Measurements from ENCODE around the gene CFAP206.

CFAP206 gene

DNA sequence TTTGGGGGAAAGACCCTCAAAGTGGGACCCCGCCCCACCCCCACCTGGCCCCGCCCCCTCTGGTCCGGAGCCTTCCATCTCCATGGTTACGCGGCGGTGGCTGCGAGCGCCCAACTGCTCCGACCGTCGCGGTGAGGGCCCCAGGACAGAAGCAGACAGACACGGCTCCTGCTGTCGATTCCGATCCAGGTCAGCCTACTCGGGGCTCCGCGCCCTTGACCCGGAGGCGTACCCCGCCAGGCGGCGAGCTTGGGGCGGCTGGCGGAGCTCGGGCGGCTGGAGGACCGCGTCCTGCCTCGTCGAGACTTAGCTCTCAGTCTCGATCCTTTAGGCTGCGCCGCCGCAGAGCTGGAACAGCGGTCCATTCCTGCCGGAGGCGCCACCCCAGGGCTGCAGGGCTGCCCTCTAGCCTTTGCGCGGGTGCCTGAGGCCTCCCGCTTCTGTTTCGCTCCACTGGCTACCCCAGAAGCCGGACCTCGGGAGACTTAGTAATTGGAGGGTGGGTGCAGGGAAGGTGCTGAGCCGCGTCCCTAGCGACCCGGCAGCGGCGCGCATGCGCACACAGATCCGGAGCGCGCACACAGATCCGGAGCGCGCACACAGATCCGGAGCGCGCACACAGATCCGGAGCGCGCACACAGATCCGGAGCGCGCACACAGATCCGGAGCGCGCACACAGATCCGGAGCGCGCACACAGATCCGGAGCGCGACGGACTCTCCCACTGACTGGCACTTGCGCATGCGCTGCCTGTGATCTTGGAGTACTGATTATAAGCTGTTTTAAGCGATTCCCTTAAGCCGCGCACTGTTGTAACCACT is at the start of gene CFAP206:
Gene CFAP206 (plus strand): TSS at position 72 of the 820 bp plus-strand sequence. CDS start 1,868 bp downstream, outside the sequence.
- peak; percentile 81 for DNase-seq

GRCh38 chr6:87364602-87365252 is 43.0 kb upstream of the CFAP206 start:
- no peak for DNase-seq

DNA sequence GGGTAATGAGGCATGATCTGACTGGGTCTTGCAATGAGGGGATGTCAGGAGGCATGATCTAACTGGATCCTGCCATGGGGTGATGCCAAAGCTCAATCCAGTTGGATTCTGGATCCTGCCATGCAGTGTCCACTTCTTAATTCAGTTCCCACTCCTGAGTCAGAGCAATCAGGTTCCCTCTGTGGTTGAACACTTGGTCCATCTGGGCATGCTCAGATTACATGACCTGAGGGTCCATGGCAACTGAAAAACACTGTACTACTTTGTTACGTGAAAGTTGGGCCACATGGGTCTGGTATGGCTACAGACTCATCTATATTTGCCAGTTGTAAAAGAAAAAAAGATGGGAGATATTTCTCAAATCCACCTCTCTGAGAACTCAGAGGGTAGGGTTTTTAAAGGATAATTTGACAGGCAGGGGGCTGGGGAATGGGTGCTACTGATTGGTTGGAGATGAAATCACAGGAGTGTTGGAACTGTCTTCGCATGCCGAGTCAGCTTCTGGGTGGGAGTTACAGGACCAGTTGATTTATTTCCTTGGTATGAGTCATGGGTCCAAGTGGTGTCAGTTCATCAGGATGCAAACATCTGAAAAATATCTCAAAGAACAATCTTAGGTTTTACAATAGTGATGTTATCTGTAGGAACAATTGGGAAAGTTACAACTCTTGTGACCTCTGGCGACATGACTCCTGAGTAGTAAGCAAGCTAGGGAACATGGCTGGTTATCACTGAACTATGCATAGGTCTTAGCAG is 41.5 kb upstream of the CFAP206 start:
- DNase-seq = no peak

DNA sequence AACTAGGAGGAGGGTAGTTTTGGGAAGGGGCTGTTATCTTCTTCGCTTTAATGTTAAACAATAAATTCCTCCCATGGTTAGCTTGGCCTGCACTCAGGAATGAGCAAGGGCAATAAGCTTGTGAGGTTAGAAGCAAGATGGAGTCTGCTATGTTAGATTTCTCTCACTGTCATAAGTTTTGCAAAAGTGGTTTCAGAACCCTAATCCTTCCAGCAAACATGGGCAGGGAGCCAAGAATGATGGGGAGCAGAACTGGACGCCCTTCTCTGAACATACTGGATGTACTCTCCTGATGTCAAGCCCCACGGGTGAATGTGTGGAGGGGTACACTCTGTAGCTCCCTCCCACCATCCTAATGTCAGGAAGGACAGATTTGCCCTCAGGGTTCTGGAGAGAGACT is 40.9 kb upstream of the CFAP206 start:
- DNase-seq = no peak

GRCh38 chr6:87373377-87373776 is 34.4 kb upstream of the CFAP206 start:
- DNase-seq = no peak

DNA sequence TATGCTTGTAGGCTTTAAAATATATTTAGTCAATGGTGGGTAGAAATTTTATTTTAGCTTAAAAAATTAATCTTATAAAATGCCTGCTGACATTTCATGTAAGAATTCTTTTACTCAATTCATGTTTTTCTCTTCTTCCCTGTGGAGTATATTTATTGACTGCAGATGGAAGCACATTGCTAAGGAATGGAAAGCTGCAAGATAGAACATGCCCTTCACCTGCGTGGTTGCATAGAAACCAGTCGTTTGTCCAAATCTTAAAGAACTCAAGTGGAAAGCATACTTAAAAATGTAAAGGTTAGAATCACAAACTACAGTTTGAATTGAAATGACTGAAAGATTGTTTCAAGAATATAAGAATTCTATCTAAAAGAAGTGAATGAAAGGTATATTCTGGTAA is 32.5 kb upstream of the CFAP206 start:
- DNase-seq = no peak

DNA sequence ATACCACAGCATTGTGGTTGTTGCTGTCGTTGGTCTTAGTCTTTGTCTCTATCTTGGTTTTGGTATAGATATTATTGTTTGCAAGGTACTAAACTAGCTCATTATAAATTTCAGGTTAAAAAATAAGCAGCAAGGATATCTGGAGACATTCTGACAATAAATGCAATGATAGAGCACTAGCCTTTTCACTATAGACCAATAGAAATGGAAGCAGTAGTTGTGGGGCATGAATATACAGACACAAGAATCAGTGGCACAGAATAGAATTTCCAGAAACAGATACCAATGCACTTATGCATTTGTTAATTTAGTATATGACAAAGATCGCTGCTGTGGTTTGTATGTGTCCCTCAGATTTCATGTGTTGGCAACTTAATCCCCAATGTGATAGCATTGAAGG is 31.1 kb upstream of the CFAP206 start:
- no peak for DNase-seq

DNA sequence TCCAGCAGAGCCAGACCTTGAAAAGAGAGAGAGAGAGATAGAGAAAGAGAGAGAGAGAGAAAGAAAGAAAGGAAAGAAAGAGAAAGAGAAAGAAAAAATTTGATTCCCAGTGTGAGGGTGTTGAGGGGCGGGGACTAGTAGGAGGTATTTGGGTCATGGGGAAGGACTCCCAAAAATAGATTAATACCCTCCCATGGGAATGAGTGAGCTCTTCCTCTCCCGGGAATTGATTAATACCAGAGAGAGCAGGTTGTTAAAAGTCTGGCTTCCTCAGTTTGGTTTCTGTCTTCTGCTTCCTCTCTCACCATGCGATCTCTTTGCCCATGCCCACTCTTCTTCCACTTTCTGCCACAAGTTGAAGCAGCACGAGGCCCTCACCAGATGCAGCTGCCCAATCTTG is 28.8 kb upstream of the CFAP206 start:
- DNase-seq = no peak

DNA sequence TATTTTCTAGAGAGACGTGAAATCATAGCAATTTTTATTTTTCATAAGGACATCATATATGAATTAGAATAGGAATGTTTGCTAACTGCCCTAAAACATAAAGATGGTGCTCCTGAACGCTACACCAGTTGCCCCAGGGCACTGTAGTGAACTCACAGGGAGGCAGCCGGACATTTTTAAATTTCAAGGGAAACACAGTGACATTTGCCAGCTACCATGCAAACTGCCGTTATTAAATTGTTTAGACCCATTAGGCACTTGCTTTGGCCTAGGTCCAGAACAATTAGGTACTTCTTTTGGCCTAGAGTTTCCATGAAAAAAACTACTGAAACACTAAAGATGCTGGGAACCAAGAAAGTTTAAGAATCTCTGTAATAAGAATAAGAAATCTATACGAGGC is 24.9 kb upstream of the CFAP206 start:
- no peak for DNase-seq

- no peak for DNase-seq
Observed at GRCh38 chr6:87384038-87384437, 23.7 kb upstream of the CFAP206 start.

- no peak for DNase-seq
Observed at GRCh38 chr6:87384449-87384848, 23.3 kb upstream of the CFAP206 start.

- no peak for DNase-seq
Observed at GRCh38 chr6:87391334-87391733, 16.4 kb upstream of the CFAP206 start.

DNA sequence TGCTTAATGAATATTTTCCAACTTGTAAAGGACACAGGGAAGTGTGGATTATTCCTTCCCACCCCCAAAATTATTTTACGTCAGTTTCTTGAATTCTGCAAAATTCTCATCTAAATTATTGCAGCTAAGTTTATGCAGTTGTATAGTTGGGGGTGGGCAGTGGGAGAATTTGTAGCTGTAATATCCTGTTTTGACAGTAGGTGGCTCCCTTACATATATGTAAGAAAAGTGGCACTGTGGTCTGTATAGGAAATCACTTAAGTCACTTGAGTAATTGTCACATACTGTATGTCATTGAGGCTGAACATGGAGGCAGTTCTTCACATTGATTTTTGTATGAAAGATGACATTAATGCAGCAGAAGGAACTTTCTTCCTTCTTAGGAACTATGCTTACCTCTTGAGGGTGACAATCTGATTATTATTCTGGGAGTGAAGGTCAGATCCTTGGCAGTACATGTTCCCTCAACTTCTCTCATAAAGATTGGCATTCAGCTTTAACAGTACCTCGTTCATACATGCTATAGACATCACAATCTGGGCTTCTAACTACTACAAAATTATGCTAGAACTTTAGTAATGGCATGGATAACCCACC is 14.6 kb upstream of the CFAP206 start:
- DNase-seq = peak; percentile 37

DNA sequence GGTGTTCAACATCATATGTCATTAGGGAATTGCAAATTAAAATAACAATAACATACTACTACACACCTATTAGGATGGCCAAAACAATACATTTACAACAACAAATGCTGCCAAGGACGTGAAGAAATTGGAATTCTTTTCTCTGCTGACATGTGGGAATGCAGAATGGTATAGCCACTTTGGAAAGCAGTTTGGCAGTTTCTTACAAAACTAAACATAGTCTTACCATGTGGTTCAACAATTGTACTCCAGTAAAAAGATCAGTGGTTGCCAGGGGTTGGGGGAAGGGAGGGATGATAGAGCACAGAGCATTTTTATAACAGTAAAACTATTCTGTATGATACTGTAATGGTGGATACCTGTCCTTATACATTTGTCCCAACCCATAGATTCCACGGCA is 12.3 kb upstream of the CFAP206 start:
- no peak for DNase-seq

DNA sequence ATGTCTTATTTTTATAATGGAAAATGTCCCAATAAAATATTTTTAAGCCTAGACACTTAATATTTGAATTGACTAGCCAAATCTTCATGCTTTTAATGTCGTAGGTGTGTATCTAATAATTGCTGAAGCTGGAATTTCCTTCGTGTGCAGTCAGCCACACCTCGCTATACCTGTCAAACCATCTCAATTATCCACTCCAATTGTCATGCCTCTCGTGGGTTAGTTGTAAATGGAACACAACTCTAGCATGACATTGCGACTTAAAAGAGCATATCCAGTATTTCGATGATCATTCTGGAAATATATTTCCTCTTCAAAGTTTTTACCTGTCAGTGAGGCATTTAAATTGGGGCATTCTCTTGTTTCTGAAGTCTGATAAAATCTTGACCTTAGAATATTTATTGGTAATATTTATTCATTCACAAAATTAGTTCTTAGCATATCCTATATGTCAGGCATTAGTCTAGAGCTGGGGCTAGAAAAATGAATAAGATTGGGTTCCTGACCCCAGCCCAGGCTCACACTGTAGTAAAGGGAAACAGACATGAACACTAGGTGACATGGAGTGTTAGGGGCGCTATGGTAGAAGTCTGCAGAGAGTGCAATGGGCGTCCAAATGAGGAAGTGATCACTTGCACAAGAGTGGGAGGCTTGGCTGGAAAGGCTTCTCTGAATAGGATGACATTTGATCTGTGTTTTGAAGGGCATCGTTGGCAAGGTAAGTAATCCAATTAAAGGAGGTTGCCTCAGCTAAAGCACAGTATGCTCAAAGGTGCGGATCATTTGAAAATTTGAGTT is 11.0 kb upstream of the CFAP206 start:
- DNase-seq = no peak

GRCh38 chr6:87397656-87398055 is 10.1 kb upstream of the CFAP206 start:
- DNase-seq = no peak

DNA sequence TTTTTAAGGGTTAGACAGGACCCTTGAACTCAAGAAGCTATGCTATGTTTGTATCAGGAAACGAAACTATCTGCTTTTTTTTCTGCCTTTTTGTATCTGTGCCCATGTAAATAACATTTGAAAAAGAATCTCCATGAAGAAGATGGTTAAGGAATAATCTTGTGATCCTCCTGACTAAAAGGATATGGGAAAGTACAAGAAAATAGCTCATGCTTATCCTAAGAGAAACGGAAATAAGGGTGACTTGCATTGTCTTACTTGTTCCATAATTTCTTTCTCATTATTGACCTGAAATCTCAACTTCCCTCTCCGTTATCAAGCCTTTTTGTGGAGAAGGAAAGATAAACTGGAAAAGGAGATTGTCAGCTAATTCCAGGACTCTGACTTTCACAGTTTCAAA is 5.9 kb upstream of the CFAP206 start:
- DNase-seq = no peak

DNA sequence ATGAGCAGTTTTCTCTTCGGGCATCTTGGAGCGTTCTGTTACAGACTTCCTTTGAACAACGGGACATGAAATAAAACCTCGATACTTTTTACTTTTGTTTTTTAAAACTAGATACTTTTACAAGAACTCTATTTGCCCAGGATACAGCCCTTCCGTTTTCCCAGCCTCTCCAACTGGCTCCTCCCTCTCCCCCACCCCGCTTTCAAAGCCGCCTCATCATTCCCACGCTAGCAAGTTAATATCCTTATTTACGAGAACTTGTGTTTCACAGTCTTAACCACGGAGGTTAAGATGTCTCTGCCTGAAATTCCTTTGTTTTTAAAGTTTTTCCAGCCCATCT is 241 bp upstream of the CFAP206 start:
- no peak for DNase-seq

DNA sequence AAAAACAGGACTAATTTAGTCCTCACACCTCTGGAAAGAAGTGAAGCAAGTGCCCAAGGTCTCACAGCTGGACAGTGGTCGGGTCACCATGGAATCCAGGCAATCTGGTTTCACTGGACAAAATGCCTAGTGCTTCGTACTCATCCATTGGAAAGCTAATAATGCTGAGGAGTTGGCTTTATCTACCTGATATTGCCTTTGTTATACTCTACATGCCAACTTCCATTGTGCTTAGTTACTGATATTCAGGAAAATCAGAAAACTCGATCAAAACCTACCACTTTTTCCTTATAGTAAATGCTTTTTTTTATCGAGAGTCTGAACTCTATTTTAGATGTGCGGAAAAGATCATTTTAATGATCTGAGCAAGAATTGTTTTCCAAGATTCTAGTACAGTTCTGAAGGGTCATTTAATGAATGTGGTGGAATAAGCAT is 966 bp downstream of the CFAP206 start:
- no peak for DNase-seq

DNA sequence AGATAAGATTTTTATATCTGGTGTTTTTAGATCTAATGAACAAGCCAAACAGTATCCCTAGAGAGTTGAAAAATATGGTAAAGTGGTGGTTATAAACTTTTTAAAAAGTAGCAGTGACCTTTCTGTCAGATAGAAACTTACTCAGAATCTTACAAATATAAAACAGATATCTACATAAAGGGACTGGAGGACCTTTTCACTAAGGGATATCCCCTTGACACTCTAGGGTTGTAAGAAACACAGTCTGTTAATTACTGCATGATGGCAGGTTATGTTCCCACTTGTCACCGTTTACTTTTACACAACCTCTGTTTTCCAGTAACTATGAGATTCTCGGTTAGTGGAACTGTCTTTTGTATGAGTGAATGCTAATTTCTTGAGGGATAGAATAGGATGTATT is 11.5 kb downstream of the CFAP206 start:
- DNase-seq = no peak

DNA sequence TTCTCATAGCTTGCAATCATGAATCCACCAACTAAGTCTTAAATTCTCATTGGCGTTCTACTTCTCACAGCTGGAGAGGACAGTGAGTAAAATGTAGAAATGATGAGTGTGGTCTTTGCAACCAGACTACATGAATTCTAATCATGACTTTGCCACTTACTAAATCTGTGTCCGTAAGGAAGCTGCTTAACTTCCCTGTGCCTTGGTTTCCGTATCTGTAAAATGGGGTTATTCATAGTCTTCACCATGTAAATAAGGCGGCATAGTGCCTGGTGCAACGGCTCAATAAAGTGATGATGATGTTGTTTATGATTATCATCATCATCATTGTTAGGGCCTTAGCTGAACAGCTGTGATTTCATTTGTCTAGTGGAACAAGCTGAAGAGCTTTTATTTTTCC is 12.6 kb downstream of the CFAP206 start:
- DNase-seq = no peak

GRCh38 chr6:87421576-87421975 is 13.8 kb downstream of the CFAP206 start:
- no peak for DNase-seq

DNA sequence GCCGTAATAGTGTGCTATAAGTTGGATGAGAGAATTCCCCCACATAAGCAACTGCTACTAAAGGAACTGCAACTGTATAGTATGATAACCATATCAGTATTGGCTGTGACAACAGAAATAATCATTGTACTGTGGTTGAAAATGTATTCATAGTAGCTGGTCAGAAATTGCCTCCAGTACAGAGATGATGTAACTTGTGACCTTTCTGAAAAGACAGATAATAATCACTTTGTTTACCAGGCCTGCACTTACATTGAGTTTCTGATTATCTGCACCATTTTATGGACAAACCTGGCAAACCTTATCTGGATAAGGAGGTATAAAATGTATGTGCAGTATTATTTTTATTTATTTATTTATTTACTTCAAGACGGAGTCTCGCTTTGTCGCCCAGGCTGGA is 19.0 kb downstream of the CFAP206 start:
- no peak for DNase-seq
